Body of pancreas (tissue), 4 donors: ENCODE measurements around the gene ZNF202.

Source experiments
- CTCF ChIP-seq, 7 experiments: fragments of 450-650 bp in 4 of 7; fragments of 200-600 bp in 3 of 7; sonication (generic) in 3 of 7; IDR thresholded peaks; one replicate each; pipeline ENCODE4 v1.5.1; 2016 to 2019; ENCODE audit warnings: antibody characterized with exemption in 7 of 7
- POLR2A ChIP-seq, 3 donors: fragments of 450-650 bp; IDR thresholded peaks; one replicate each; pipeline ENCODE4 v1.6.1; 2016; ENCODE audit warnings: antibody characterized with exemption in 3 of 3, mild to moderate bottlenecking in 2 of 3

GRCh38 chr11:123751781-123752180 is 10.3 kb upstream of the ZNF202 start:
- TF ChIP-seq CTCF (IDR thresholded peaks at IDR 0.05) = no peak
- TF ChIP-seq POLR2A (IDR thresholded peaks at IDR 0.05) = no peak
